Body of pancreas (tissue), 4 donors: ENCODE results near the gene TBRG4. TPM values are rescaled to one million over a fixed set of nuclear protein-coding genes. Genes with fewer than 3 reads are reported as not detected.

Source experiments
- ATAC-seq: fragments of 150-250 bp; one replicate; pipeline ENCODE4 v1.9.1; 2016
- DNase-seq, 4 donors: peaks; one replicate each; pipeline ENCODE4 v3.0.0-alpha.2; 2019
- H3K27ac ChIP-seq, 4 donors: fragments of 200-600 bp; sonication (generic); 1 replicate in 3 of 4; 2 replicates in 1 of 4; pipeline versions ENCODE4 v1.5.1 to v1.6.1; 2016 to 2019; ENCODE audit warnings: mild to moderate bottlenecking in 1 of 4, mixed read lengths in 1 of 4, moderate library complexity in 1 of 4
- H3K27me3 ChIP-seq, 2 donors: fragments of 200-600 bp; sonication (generic); one replicate each; pipeline ENCODE4 v1.6.0; 2016; ENCODE audit warnings: mild to moderate bottlenecking in 1 of 2
- H3K36me3 ChIP-seq, 2 donors: fragments of 200-600 bp; sonication (generic); replicated peaks in 1 of 2; 2 replicates each; pipeline ENCODE4 v1.5.1; 2016; ENCODE audit warnings: low read depth in 2 of 2; ENCODE audit not compliant: insufficient read depth in 1 of 2
- H3K4me1 ChIP-seq: fragments of 200-600 bp; sonication (generic); one replicate; pipeline ENCODE4 v1.6.0; 2016
- H3K4me3 ChIP-seq, 2 donors: fragments of 200-600 bp; sonication (generic); 1 replicate in 1 of 2; 2 replicates in 1 of 2; pipeline ENCODE4 v1.5.1; 2016 to 2019
- H3K9me3 ChIP-seq, 3 donors: fragments of 200-600 bp; sonication (generic); 1 replicate in 2 of 3; 2 replicates in 1 of 3; pipeline ENCODE4 v1.5.1; 2016
- CTCF ChIP-seq, 7 experiments: fragments of 450-650 bp in 4 of 7; fragments of 200-600 bp in 3 of 7; sonication (generic) in 3 of 7; IDR thresholded peaks; one replicate each; pipeline ENCODE4 v1.5.1; 2016 to 2019; ENCODE audit warnings: antibody characterized with exemption in 7 of 7
- POLR2A ChIP-seq, 3 donors: fragments of 450-650 bp; IDR thresholded peaks; one replicate each; pipeline ENCODE4 v1.6.1; 2016; ENCODE audit warnings: antibody characterized with exemption in 3 of 3, mild to moderate bottlenecking in 2 of 3
- WGBS, 2 donors: methylation state at CpG; one replicate each; pipeline ENCODE4 v1.1.5; 2017; 5-methylcytosine and 5-hydroxymethylcytosine counted together
- intact Hi-C: fragments of 100-400 bp; cut with DNase I; formaldehyde crosslinking; loops from one replicate; pipeline ENCODE4 v1.15.1; 2023
- total RNA-seq, 2 donors: library from RNA; depleted of rRNA; stranded (reverse); fragments of >200 nt; gene quantifications; one replicate each; pipeline ENCODE4 v1.1.0, GENCODE V29; 2016

The TBRG4 gene
- total RNA-seq, 2 donors from 2014 or later, result 14.0 to 81.4 TPM

DNA sequence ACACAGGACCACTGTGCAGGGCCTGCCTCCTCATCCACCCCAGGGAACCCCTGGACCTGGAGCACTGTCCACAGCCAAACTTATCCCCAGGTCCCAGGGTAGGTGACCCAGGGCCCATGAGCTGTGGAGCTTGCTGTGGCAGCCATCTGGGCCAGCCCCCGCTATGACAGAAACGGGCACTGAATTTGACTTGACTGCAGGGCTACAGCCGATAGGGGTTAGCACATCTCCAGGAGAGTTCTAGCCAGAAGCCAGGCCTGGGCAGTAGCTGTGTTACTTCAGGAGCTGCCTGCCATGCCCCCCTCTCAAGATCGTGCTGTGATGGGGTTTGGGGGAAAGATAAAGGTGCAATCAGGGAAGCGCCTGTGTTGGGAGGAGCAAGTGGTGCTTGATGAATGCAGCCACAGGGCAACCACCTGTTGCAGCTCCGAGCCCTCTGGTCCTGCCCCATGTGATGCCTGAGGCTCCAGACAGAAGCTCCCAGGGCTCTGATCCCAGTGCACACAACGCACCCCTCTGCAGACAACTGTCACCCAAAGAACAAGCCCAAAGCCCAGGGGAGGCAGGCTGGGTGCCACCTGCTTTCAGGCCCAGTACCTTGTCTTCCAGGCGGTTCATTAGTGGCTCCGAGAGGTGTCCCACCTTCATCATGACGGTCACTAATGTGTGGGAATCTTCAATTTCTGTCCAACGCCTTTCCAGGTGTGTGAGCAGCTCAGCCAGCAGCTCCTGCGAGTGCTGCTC is 6.5 kb downstream of the TBRG4 start:
- no peak overlapping the region for H3K4me3 ChIP-seq
- TF ChIP-seq CTCF (IDR thresholded peaks at IDR 0.05) (no peak), POLR2A (IDR thresholded peaks at IDR 0.05) (no peak)
- peaks cover 24 to 62% of the 10 kb centered on the region in 2 donors for H3K36me3 ChIP-seq
- no peaks in the 10 kb centered on the region for H3K9me3 ChIP-seq
- H3K4me1 ChIP-seq, result peaks cover 16% of the 10 kb centered on the region
- H3K27ac ChIP-seq, result no peak overlapping the region
- no peak for DNase-seq
- 85 to 90% methylated on average over 4 to 12 of the region's 12 CpGs for WGBS, 2 donors
- intact Hi-C loops, result loop anchor here (10.0 kb wide), 1 partner anchor 100 kb away; the partner anchor contains the start of gene CCM2
- ATAC-seq, result no peak
- no peaks in the 10 kb centered on the region for H3K27me3 ChIP-seq

DNA sequence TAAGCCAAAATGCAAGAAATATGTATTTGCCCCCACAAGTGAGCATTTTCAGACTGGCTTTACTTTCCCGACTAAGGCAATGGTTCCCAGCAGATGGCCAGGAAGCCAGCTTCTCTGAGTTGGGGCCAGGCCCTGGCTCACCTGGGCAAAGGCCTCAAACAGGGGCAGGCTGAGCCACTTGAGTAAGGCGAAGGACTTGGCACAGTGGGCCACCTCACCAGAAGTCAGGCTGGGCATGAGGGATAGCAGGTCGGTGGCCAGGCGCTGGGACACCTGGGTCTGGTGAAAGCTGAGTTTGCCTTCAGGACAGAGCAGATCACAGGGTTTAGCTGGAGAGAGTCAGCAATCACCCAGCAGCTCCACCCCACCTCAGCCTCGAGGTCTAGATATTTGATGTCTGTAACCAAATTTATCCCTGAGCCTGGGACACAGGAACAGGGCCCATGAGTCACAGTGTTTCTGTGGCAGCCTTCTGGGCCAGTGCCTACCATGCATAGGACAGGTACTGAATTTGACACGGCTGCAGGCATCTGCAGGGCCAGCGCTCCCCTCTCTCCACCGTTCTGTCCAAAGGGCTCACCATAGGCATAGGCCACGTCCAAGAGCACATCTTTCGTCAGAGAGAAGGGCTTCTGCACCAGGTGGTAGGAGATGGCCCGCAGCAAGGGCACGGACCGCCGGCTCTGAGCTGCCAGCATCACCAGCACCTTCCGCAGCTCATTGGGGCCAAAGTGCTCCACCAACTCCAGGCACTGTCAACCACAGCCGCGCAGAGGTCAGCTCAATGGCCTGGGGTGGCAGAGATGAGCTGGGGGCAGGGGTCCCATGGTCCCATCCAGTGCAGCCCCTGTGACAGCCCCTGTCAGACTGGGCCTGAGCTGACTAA is 7.3 kb downstream of the TBRG4 start:
- intact Hi-C loops, result loop anchor here (10.0 kb wide), 1 partner anchor 99 kb away; the partner anchor contains the start of gene CCM2
- 90 to 93% methylated on average over 2 to 17 of the region's 17 CpGs for WGBS, 2 donors
- Histone ChIP-seq H3K27ac (no peak overlapping the region), H3K9me3 (no peaks in the 10 kb centered on the region), H3K4me3 (no peak overlapping the region), H3K27me3 (no peaks in the 10 kb centered on the region), H3K36me3 (peaks cover 24 to 65% of the 10 kb centered on the region in 2 donors), H3K4me1 (peaks cover 14% of the 10 kb centered on the region)
- ATAC-seq (no peak), DNase-seq (no peak)
- TF ChIP-seq CTCF (IDR thresholded peaks at IDR 0.05), result no peak
- TF ChIP-seq POLR2A (IDR thresholded peaks at IDR 0.05), result no peak

- intact Hi-C loops, result loop anchor here (10.0 kb wide), 1 partner anchor 98 kb away; the partner anchor contains the start of gene CCM2
- no peak for ATAC-seq
- TF ChIP-seq CTCF (IDR thresholded peaks at IDR 0.05) (no peak), POLR2A (IDR thresholded peaks at IDR 0.05) (no peak)
- no peak overlapping the region for H3K27ac ChIP-seq
- peaks cover 2% of the 10 kb centered on the region for H3K4me1 ChIP-seq
- DNase-seq, result no peak
- H3K36me3 ChIP-seq, result peaks cover 24 to 56% of the 10 kb centered on the region in 2 donors
- WGBS, 2 donors, result 84 to 88% methylated on average over 11 to 13 of the region's 14 CpGs
- H3K9me3 ChIP-seq, result no peaks in the 10 kb centered on the region
- no peak overlapping the region for H3K4me3 ChIP-seq
- H3K27me3 ChIP-seq, result no peaks in the 10 kb centered on the region
Measured at GRCh38 chr7:45102785-45103712, 8.4 kb downstream of the TBRG4 start.

DNA sequence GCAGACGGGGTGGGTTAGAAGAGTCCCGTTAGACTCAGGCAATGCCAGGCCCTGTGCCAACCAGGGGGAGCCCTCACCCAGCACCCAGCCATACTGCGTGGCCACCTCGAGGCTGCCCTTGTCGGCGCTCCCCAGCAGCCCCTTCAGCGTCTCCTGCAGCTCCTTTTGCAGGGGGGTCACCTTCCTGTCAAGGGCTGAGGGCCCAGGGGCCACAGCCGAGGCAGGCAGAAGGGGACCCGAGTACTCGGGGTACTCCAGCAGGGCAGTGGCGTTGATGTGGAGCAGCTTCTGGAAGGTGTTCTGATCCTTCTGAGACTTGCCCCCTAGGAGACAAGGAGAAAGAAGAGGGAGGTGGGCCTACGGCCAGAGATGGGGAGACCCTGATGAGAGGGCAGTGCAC is 9.7 kb downstream of the TBRG4 start:
- TF ChIP-seq POLR2A (IDR thresholded peaks at IDR 0.05), result no peak
- no peak for TF ChIP-seq CTCF (IDR thresholded peaks at IDR 0.05)
- Histone ChIP-seq H3K36me3 (peaks cover 24 to 54% of the 10 kb centered on the region in 2 donors), H3K4me3 (no peak overlapping the region), H3K27me3 (no peaks in the 10 kb centered on the region), H3K27ac (no peak overlapping the region), H3K4me1 (no peaks in the 10 kb centered on the region), H3K9me3 (no peaks in the 10 kb centered on the region)
- no peak for ATAC-seq
- intact Hi-C loops, result loop anchor here (10.0 kb wide), 1 partner anchor 97 kb away; the partner anchor contains the start of gene CCM2
- WGBS, 2 donors, result 92% methylated on average over 12 of the region's 12 CpGs; no CpG with 5 or more reads in 1 of the 2 donors
- DNase-seq, result no peak
